PFSK-1 (cell line): Measurements from ENCODE around the gene RGS3.

ENCODE experiments used
- POLR2AphosphoS5 ChIP-seq: IDR thresholded peaks from 2 replicates; pipeline ENCODE4 v1.6.1; 2012; ENCODE audit warnings: low read depth, mild to moderate bottlenecking, control low read depth, low read length, moderate library complexity
- REST ChIP-seq, 2 experiments: IDR thresholded peaks; 2 replicates each; pipeline versions ENCODE4 v1.6.1 to v1.8.0; 2011 to 2012; ENCODE audit warnings: low read depth in 2 of 2, low read length in 2 of 2, control low read depth in 1 of 2, inconsistent platforms in 1 of 2, mild to moderate bottlenecking in 1 of 2, moderate library complexity in 1 of 2; ENCODE audit not compliant: insufficient read depth in 1 of 2
- SIN3A ChIP-seq: IDR thresholded peaks from 2 replicates; pipeline ENCODE4 v1.6.1; 2012; ENCODE audit warnings: mild to moderate bottlenecking, low read length, moderate library complexity, borderline replicate concordance; ENCODE audit not compliant: insufficient read depth

- no peak for TF ChIP-seq REST (IDR thresholded peaks at IDR 0.05; ENCODE audit: insufficient read depth in 1 of 2, low read depth in 2 of 2, low read length in 2 of 2)
- TF ChIP-seq POLR2AphosphoS5, result no peak
- TF ChIP-seq SIN3A, result no peak
These were observed 61.7 kb downstream of the RGS3 start for GRCh38 chr9:113525205-113525604.
